K562 (cell line): ENCODE data around the gene CENPA. TPM values are rescaled to one million over a fixed set of nuclear protein-coding genes. Genes with fewer than 3 reads are reported as not detected.

Experiments used
- ARID1B ChIP-seq: fragments of 450-650 bp; IDR thresholded peaks from 2 replicates; pipeline ENCODE4 v1.6.1; 2016; ENCODE audit warnings: antibody characterized with exemption, mild to moderate bottlenecking, inconsistent platforms
- DMBX1 ChIP-seq: fragments of 250-450 bp; sonication (Bioruptor Pico); IDR thresholded peaks from 2 replicates; pipeline ENCODE4 v1.8.0; 2022; ENCODE audit warnings: inconsistent platforms, mild to moderate bottlenecking, moderate library complexity, borderline replicate concordance
- FUS ChIP-seq: fragments of 200-400 bp; formaldehyde crosslinking; optimal IDR thresholded peaks from 2 replicates; pipeline ENCODE3; 2017; ENCODE audit warnings: low read depth, low read length
- GMEB1 ChIP-seq: fragments of 250-450 bp; sonication (Bioruptor Pico); IDR thresholded peaks from 2 replicates; pipeline ENCODE4 v1.4.0; 2020; ENCODE audit warnings: mild to moderate bottlenecking
- HDGF ChIP-seq: fragments of 450-650 bp; IDR thresholded peaks from 2 replicates; pipeline ENCODE4 v1.6.1; 2016
- HMG20A ChIP-seq: fragments of 450-650 bp; formaldehyde crosslinking; conservative IDR thresholded peaks from 2 replicates; pipeline ENCODE4 v1.4.0; 2020; ENCODE audit warnings: mild to moderate bottlenecking, mixed read lengths
- HSF4 ChIP-seq: fragments of 250-450 bp; sonication (Bioruptor Pico); IDR thresholded peaks from 2 replicates; pipeline ENCODE4 v2.1.2; 2022; ENCODE audit warnings: mild to moderate bottlenecking, moderate library complexity, borderline replicate concordance
- MYC ChIP-seq, 2 experiments: fragments of 250-450 bp in 1 of 2; sonication (Bioruptor Pico) in 1 of 2; IDR thresholded peaks; 2 replicates each; pipeline versions ENCODE4 v1.5.1 to v1.6.1; 2012 to 2021; ENCODE audit warnings: low read depth in 2 of 2, borderline replicate concordance in 1 of 2, improper control_type of control experiment in 1 of 2, low read length in 1 of 2, mild to moderate bottlenecking in 1 of 2, moderate library complexity in 1 of 2
- NFE2L1 ChIP-seq: fragments of 450-650 bp; IDR thresholded peaks from 2 replicates; pipeline ENCODE4 v1.6.1; 2016; ENCODE audit warnings: missing genetic modification characterization, low read depth, mild to moderate bottlenecking, missing compliant biosample characterization, moderate library complexity, borderline replicate concordance
- POLR2G ChIP-seq: fragments of 200-400 bp; formaldehyde crosslinking; IDR thresholded peaks from 2 replicates; pipeline ENCODE4 v1.6.1; 2017; ENCODE audit warnings: low read depth, mild to moderate bottlenecking, antibody characterized with exemption, low read length, moderate library complexity
- RAD21 ChIP-seq, 2 experiments: fragments of 250-450 bp in 1 of 2; fragments of 450-650 bp in 1 of 2; sonication (Bioruptor Pico) in 1 of 2; formaldehyde crosslinking in 1 of 2; IDR thresholded peaks in 1 of 2; conservative IDR thresholded peaks in 1 of 2; 2 replicates each; pipeline versions ENCODE4 v1.4.0 to v1.8.0; 2020 to 2022; ENCODE audit warnings: mild to moderate bottlenecking in 2 of 2, moderate library complexity in 1 of 2
- RBM25 ChIP-seq: fragments of 200-400 bp; formaldehyde crosslinking; IDR thresholded peaks from 2 replicates; pipeline ENCODE4 v1.6.1; 2018; ENCODE audit warnings: low read length, low read depth, moderate library complexity; ENCODE audit not compliant: severe bottlenecking
- SAFB ChIP-seq: fragments of 200-400 bp; formaldehyde crosslinking; IDR thresholded peaks from 2 replicates; pipeline ENCODE4 v1.6.1; 2017; ENCODE audit warnings: low read depth, low read length, borderline replicate concordance
- SMARCA5 ChIP-seq: fragments of 450-650 bp; IDR thresholded peaks from 2 replicates; pipeline ENCODE4 v1.6.1; 2016
- ZEB2 ChIP-seq: fragments of 450-650 bp; IDR thresholded peaks from 2 replicates; pipeline ENCODE4 v1.6.1; 2016
- ZFX ChIP-seq: sonication (generic); formaldehyde crosslinking; IDR thresholded peaks from 2 replicates; pipeline ENCODE4 v1.8.0; 2022; ENCODE audit warnings: mild to moderate bottlenecking, missing genetic modification reagents, moderate library complexity
- ZNF133 ChIP-seq: fragments of 250-450 bp; sonication (Bioruptor Pico); IDR thresholded peaks from 2 replicates; pipeline ENCODE4 v1.4.0; 2020; ENCODE audit warnings: mild to moderate bottlenecking
- ZNF23 ChIP-seq: fragments of 250-450 bp; sonication (Bioruptor Pico); IDR thresholded peaks from 2 replicates; pipeline ENCODE4 v1.4.0; 2020; ENCODE audit warnings: mild to moderate bottlenecking
- ZNF431 ChIP-seq: sonication (generic); formaldehyde crosslinking; IDR thresholded peaks from 2 replicates; pipeline ENCODE4 v1.8.0; 2022; ENCODE audit warnings: mild to moderate bottlenecking, missing genetic modification reagents
- ZNF551 ChIP-seq: fragments of 250-450 bp; sonication (Bioruptor Pico); IDR thresholded peaks from 2 replicates; pipeline ENCODE4 v1.5.0; 2021; ENCODE audit warnings: mild to moderate bottlenecking, moderate library complexity
- polyA plus RNA-seq, 8 experiments: library from polyadenylated mRNA; depleted of rRNA in 4 of 8; stranded (reverse) in 5 of 8; unstranded in 3 of 8; fragments of >200 nt; fragmentation: Nextera tagmentation in 2 of 8; fragmentation: Illumina TruSeq in 1 of 8; extraction: Ambion mirVana in 2 of 8; extraction: Trizol in 1 of 8; gene quantifications; 2 replicates each; pipeline versions ENCODE4 v1.2.1 to v1.2.3, GENCODE V29; 2011 to 2014; ENCODE audit warnings: inconsistent platforms in 1 of 8, missing spikeins in 1 of 8
- total RNA-seq, 7 experiments: library from RNA; depleted of rRNA in 6 of 7; stranded (reverse); fragments of >200 nt in 6 of 7; fragmentation: Illumina TruSeq in 2 of 7; extraction: Trizol in 2 of 7; gene quantifications; 2 replicates each; pipeline versions ENCODE4 v1.2.1 to v1.2.3, GENCODE V29; 2011 to 2021; ENCODE audit warnings: low replicate concordance in 1 of 7
- TF ChIP-seq, protein P1 (sequence below): fragments of 450-650 bp; IDR thresholded peaks from 2 replicates; pipeline ENCODE4 v1.6.1; 2017; ENCODE audit warnings: antibody characterized with exemption, mild to moderate bottlenecking

CENPA gene
- total and polyA plus RNA-seq, 9 of the 15 experiments (the other 6 are each of a cell fraction or from before 2014, with no cell fraction given): 11.3 to 61.7 (median 44.7) TPM

GRCh38 chr2:26770986-26771586 is 14.8 kb upstream of the CENPA start (continued):
- TF ChIP-seq HDGF (no peak), MYC (IDR thresholded peaks at IDR 0.05; ENCODE audit: low read depth, low read length) (peak; percentile 61; the same call in 1 of the 2 replicates), MYC (CRISPR knock-in tag; IDR thresholded peaks at IDR 0.05; ENCODE audit: borderline replicate concordance, low read depth) (no peak), ZFX (CRISPR knock-in tag) (no peak), SMARCA5 (no peak), DMBX1 (CRISPR knock-in tag) (0 out of 2 replicates have a peak, but pooled peaks have one; percentile 38), NFE2L1 (tag) (no peak), GMEB1 (CRISPR knock-in tag) (no peak), RBM25 (no peak), HSF4 (no peak), FUS (no peak), HMG20A (no peak), POLR2G (peak; percentile 47; the same call in 1 of the 2 replicates), ZNF133 (CRISPR knock-in tag) (no peak), ARID1B (0 out of 2 replicates have a peak, but pooled peaks have one; percentile 22), ZEB2 (no peak), ZNF431 (CRISPR knock-in tag) (no peak), ZNF551 (CRISPR knock-in tag) (no peak), RAD21 (CRISPR knock-in tag; conservative IDR thresholded peaks at IDR 0.05 in 1 of 2, IDR thresholded peaks at IDR 0.05 in 1 of 2) (peak; percentile 17 to 26; a peak in 2 of 4 replicates), ZNF23 (CRISPR knock-in tag) (no peak), SAFB (no peak)
- TF ChIP-seq, protein P1, sequence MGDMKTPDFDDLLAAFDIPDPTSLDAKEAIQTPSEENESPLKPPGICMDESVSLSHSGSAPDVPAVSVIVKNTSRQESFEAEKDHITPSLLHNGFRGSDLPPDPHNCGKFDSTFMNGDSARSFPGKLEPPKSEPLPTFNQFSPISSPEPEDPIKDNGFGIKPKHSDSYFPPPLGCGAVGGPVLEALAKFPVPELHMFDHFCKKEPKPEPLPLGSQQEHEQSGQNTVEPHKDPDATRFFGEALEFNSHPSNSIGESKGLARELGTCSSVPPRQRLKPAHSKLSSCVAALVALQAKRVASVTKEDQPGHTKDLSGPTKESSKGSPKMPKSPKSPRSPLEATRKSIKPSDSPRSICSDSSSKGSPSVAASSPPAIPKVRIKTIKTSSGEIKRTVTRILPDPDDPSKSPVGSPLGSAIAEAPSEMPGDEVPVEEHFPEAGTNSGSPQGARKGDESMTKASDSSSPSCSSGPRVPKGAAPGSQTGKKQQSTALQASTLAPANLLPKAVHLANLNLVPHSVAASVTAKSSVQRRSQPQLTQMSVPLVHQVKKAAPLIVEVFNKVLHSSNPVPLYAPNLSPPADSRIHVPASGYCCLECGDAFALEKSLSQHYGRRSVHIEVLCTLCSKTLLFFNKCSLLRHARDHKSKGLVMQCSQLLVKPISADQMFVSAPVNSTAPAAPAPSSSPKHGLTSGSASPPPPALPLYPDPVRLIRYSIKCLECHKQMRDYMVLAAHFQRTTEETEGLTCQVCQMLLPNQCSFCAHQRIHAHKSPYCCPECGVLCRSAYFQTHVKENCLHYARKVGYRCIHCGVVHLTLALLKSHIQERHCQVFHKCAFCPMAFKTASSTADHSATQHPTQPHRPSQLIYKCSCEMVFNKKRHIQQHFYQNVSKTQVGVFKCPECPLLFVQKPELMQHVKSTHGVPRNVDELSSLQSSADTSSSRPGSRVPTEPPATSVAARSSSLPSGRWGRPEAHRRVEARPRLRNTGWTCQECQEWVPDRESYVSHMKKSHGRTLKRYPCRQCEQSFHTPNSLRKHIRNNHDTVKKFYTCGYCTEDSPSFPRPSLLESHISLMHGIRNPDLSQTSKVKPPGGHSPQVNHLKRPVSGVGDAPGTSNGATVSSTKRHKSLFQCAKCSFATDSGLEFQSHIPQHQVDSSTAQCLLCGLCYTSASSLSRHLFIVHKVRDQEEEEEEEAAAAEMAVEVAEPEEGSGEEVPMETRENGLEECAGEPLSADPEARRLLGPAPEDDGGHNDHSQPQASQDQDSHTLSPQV: peak; percentile 59
